CD4-positive, alpha-beta memory T cell (primary cell): Measurements from ENCODE around the gene CCNF. TPM values are rescaled to one million over a fixed set of nuclear protein-coding genes. Genes with fewer than 3 reads are reported as not detected.

ENCODE experiments used
- CTCF ChIA-PET: fragments of 350-600 bp; sonication (Branson Sonifier 250); formaldehyde crosslinking; loops from one replicate; lab custom pipeline; 2021; ENCODE audit warnings: inconsistent platforms; ENCODE audit not compliant: partially characterized antibody; lab: Charles Lee
- POLR2A ChIA-PET: fragments of 350-600 bp; sonication (Branson Sonifier 250); formaldehyde crosslinking; loops from one replicate; lab custom pipeline; 2021; ENCODE audit not compliant: partially characterized antibody; lab: Charles Lee
- DNase-seq, 5 donors: peaks; one replicate each; pipeline versions ENCODE4 v3.0.0 to v3.0.0-alpha.2; 2020 to 2022; ENCODE audit warnings: mixed read lengths in 1 of 5
- H3K27ac ChIP-seq: one replicate; pipeline ENCODE4 v1.7.0; 2013; ENCODE audit warnings: low read depth, low read length
- H3K27me3 ChIP-seq: 2 replicates; pipeline ENCODE4 v1.7.0; 2013; ENCODE audit warnings: mild to moderate bottlenecking, low read length, moderate library complexity; ENCODE audit not compliant: insufficient read depth
- H3K36me3 ChIP-seq: 2 replicates; pipeline ENCODE4 v1.7.0; 2013; ENCODE audit warnings: mild to moderate bottlenecking, low read length, moderate library complexity; ENCODE audit not compliant: insufficient read depth
- H3K4me1 ChIP-seq: 2 replicates; pipeline ENCODE4 v1.7.0; 2013; ENCODE audit warnings: mild to moderate bottlenecking, low read length, moderate library complexity; ENCODE audit not compliant: insufficient read depth
- H3K4me3 ChIP-seq, 2 donors: one replicate each; pipeline ENCODE4 v1.7.0; 2013; ENCODE audit warnings: low read length in 2 of 2, mild to moderate bottlenecking in 1 of 2
- H3K9me3 ChIP-seq, 2 donors: one replicate each; pipeline ENCODE4 v1.7.0; 2013; ENCODE audit warnings: low read length in 2 of 2, control low read depth in 1 of 2; ENCODE audit not compliant: control insufficient read depth in 1 of 2
- H3K27ac Mint-ChIP-seq, 7 donors: one replicate each; pipeline ENCODE4 v1.8.0; 2020 to 2021; ENCODE audit warnings: mixed read lengths in 7 of 7, mild to moderate bottlenecking in 6 of 7, inconsistent platforms in 3 of 7, moderate library complexity in 3 of 7
- H3K27me3 Mint-ChIP-seq, 2 donors: one replicate each; pipeline ENCODE4 v1.8.0; 2020 to 2021; ENCODE audit warnings: mixed read lengths in 2 of 2
- H3K36me3 Mint-ChIP-seq, 2 donors: one replicate each; pipeline ENCODE4 v1.8.0; 2020 to 2021; ENCODE audit warnings: mixed read lengths in 2 of 2, inconsistent platforms in 1 of 2, mild to moderate bottlenecking in 1 of 2
- H3K4me1 Mint-ChIP-seq, 4 donors: one replicate each; pipeline ENCODE4 v1.8.0; 2020 to 2021; ENCODE audit warnings: mixed read lengths in 4 of 4, mild to moderate bottlenecking in 1 of 4
- H3K4me3 Mint-ChIP-seq, 8 donors: one replicate each; pipeline ENCODE4 v1.8.0; 2020 to 2021; ENCODE audit warnings: mixed read lengths in 8 of 8, mild to moderate bottlenecking in 7 of 8, moderate library complexity in 6 of 8, inconsistent platforms in 3 of 8
- H3K9me3 Mint-ChIP-seq, 8 donors: one replicate each; pipeline ENCODE4 v1.8.0; 2020 to 2021; ENCODE audit warnings: mixed read lengths in 8 of 8, mild to moderate bottlenecking in 5 of 8, inconsistent platforms in 3 of 8, moderate library complexity in 1 of 8
- intact Hi-C: fragments of 100-400 bp; cut with micrococcal nuclease; formaldehyde crosslinking; loops from one replicate; pipeline ENCODE4 v1.15.1; 2023
- polyA plus RNA-seq, 2 donors: library from polyadenylated mRNA; unstranded; fragments of 300-500 nt; fragmentation: Illumina TruSeq; gene quantifications; one replicate each; pipeline ENCODE4 v1.2.3, GENCODE V29; 2021
- total RNA-seq, 2 experiments: library from RNA; stranded (reverse); gene quantifications; one replicate each; pipeline ENCODE4 v1.2.3, GENCODE V29; 2021

CCNF gene
- total and polyA plus RNA-seq, 4 experiments from 2014 or later: 1.6 to 4.7 (median 4.0) TPM

GRCh38 chr16:2498531-2499253, 69.4 kb downstream of the CCNF start:
- ChIA-PET POLR2A (no interaction called here), CTCF (interaction anchor here (4.4 kb wide), 1 partner anchor 304 kb away, joined by 17 read pairs; no protein-coding TSS in a partner anchor)
- no peak overlapping the region for H3K4me3 ChIP-seq
- H3K27me3 ChIP-seq: no peaks in the 10 kb centered on the region
- no peak overlapping the region for H3K27ac ChIP-seq
- no peak for DNase-seq
- intact Hi-C loops: no loop called here
- H3K36me3 ChIP-seq: no peaks in the 10 kb centered on the region
- peaks cover 6% of the 10 kb centered on the region in 2 donors for H3K36me3 Mint-ChIP-seq
- H3K4me1 Mint-ChIP-seq: no peaks in the 10 kb centered on the region
- no peaks in the 10 kb centered on the region for H3K9me3 Mint-ChIP-seq
- H3K4me1 ChIP-seq: no peaks in the 10 kb centered on the region
- H3K27me3 Mint-ChIP-seq: no peaks in the 10 kb centered on the region
- no peaks in the 10 kb centered on the region for H3K9me3 ChIP-seq
- H3K27ac Mint-ChIP-seq: no peak overlapping the region
- H3K4me3 Mint-ChIP-seq: no peak overlapping the region

GRCh38 chr16:2499454-2499853, 70.2 kb downstream of the CCNF start:
- no peaks in the 10 kb centered on the region for H3K4me1 ChIP-seq
- no peaks in the 10 kb centered on the region for H3K4me1 Mint-ChIP-seq
- peaks cover 6% of the 10 kb centered on the region in 2 donors for H3K36me3 Mint-ChIP-seq
- intact Hi-C loops: no loop called here
- ChIA-PET CTCF (interaction anchor here (4.4 kb wide), 1 partner anchor 305 kb away, joined by 17 read pairs; no protein-coding TSS in a partner anchor), POLR2A (interaction anchor here (2.3 kb wide), 1 partner anchor 159 kb away, joined by 6 read pairs; the partner anchor contains the start of gene ABCA3)
- H3K9me3 Mint-ChIP-seq: no peaks in the 10 kb centered on the region
- DNase-seq: no peak
- H3K27me3 ChIP-seq: no peaks in the 10 kb centered on the region
- H3K4me3 ChIP-seq: no peak overlapping the region
- H3K9me3 ChIP-seq: no peaks in the 10 kb centered on the region
- no peak overlapping the region for H3K4me3 Mint-ChIP-seq
- no peak overlapping the region for H3K27ac ChIP-seq
- H3K27ac Mint-ChIP-seq: no peak overlapping the region
- no peaks in the 10 kb centered on the region for H3K36me3 ChIP-seq
- no peaks in the 10 kb centered on the region for H3K27me3 Mint-ChIP-seq

- CTCF ChIA-PET: interaction anchor here (4.4 kb wide), 1 partner anchor 306 kb away, joined by 17 read pairs; no protein-coding TSS in a partner anchor
Observed at GRCh38 chr16:2499890-2500429, 70.7 kb downstream of the CCNF start.

GRCh38 chr16:2500430-2500917, 71.2 kb downstream of the CCNF start:
- H3K9me3 Mint-ChIP-seq: no peaks in the 10 kb centered on the region
- intact Hi-C loops: loop anchor here (2.0 kb wide), 1 partner anchor 26 kb away; the partner anchor contains the start of gene TBC1D24

More at GRCh38 chr16:2499890-2500429, 70.7 kb downstream of the CCNF start:
- Mint-ChIP-seq H3K36me3 (peaks cover 6% of the 10 kb centered on the region in 2 donors), H3K4me1 (no peaks in the 10 kb centered on the region), H3K9me3 (no peaks in the 10 kb centered on the region), H3K4me3 (no peak overlapping the region), H3K27me3 (no peaks in the 10 kb centered on the region), H3K27ac (no peak overlapping the region)
- Histone ChIP-seq H3K9me3 (no peaks in the 10 kb centered on the region), H3K4me1 (no peaks in the 10 kb centered on the region), H3K27me3 (no peaks in the 10 kb centered on the region), H3K4me3 (no peak overlapping the region), H3K27ac (no peak overlapping the region), H3K36me3 (no peaks in the 10 kb centered on the region)
- intact Hi-C loops: loop anchor here (2.0 kb wide), 1 partner anchor 25 kb away; the partner anchor contains the start of gene TBC1D24
- DNase-seq: no peak
- POLR2A ChIA-PET: interaction anchor here (2.3 kb wide), 1 partner anchor 160 kb away, joined by 6 read pairs; the partner anchor contains the start of gene ABCA3

GRCh38 chr16:2500918-2501750, 71.9 kb downstream of the CCNF start:
- Histone ChIP-seq H3K9me3 (no peaks in the 10 kb centered on the region), H3K27me3 (no peaks in the 10 kb centered on the region), H3K36me3 (no peaks in the 10 kb centered on the region), H3K4me3 (no peak overlapping the region), H3K4me1 (no peaks in the 10 kb centered on the region), H3K27ac (no peak overlapping the region)
- Mint-ChIP-seq H3K9me3 (no peaks in the 10 kb centered on the region), H3K36me3 (peaks cover 5 to 6% of the 10 kb centered on the region in 2 donors), H3K27ac (no peak overlapping the region), H3K4me1 (no peaks in the 10 kb centered on the region), H3K4me3 (no peak overlapping the region), H3K27me3 (no peaks in the 10 kb centered on the region)
- DNase-seq: peak; percentile 73 to 81 (median 75)
- ChIA-PET CTCF (interaction anchor here (0.6 to 2.8 kb wide), 10 partner anchors 9 to 346 kb away, joined by 3 to 26 read pairs (median 4); partner anchors contain the start of genes CCNF, TBC1D24 and TRAF7), POLR2A (interaction anchor here (1.0 to 2.3 kb wide), 4 partner anchors 32 to 346 kb away, joined by 4 to 8 read pairs (median 6); partner anchors contain the start of genes ABCA3 and TRAF7)
- intact Hi-C loops: loop anchor here (1.0 to 2.0 kb wide), 3 partner anchors 26 to 161 kb away; partner anchors contain the start of genes ABCA3 and TBC1D24

More at GRCh38 chr16:2500430-2500917, 71.2 kb downstream of the CCNF start:
- ChIA-PET CTCF (interaction anchor here (1.1 to 4.4 kb wide), 8 partner anchors 9 to 306 kb away, joined by 3 to 26 read pairs (median 4); partner anchors contain the start of genes CCNF and TBC1D24), POLR2A (interaction anchor here (1.0 to 2.3 kb wide), 4 partner anchors 32 to 345 kb away, joined by 4 to 8 read pairs (median 6); partner anchors contain the start of genes ABCA3 and TRAF7)
- no peaks in the 10 kb centered on the region for H3K4me1 ChIP-seq
- H3K4me3 Mint-ChIP-seq: no peak overlapping the region
- no peaks in the 10 kb centered on the region for H3K27me3 Mint-ChIP-seq
- H3K4me3 ChIP-seq: no peak overlapping the region
- no peaks in the 10 kb centered on the region for H3K4me1 Mint-ChIP-seq
- H3K36me3 ChIP-seq: no peaks in the 10 kb centered on the region
- H3K27me3 ChIP-seq: no peaks in the 10 kb centered on the region
- no peak overlapping the region for H3K27ac Mint-ChIP-seq
- no peak for DNase-seq
- H3K27ac ChIP-seq: no peak overlapping the region
- H3K9me3 ChIP-seq: no peaks in the 10 kb centered on the region
- H3K36me3 Mint-ChIP-seq: peaks cover 5 to 6% of the 10 kb centered on the region in 2 donors
